OCI-LY1 (cell line): ENCODE data around the gene ZFYVE28.

ENCODE experiments used
- H2AFZ ChIP-seq: fragments of 200-600 bp; sonication (generic), shearing (Covaris generic); 2 replicates; pipeline ENCODE4 v1.6.0; 2014; ENCODE audit warnings: antibody characterized with exemption, mild to moderate bottlenecking, low read length
- H3F3A ChIP-seq: fragments of 200-600 bp; sonication (generic), shearing (Covaris generic); 2 replicates; pipeline ENCODE4 v1.6.0; 2014; ENCODE audit warnings: mild to moderate bottlenecking, antibody characterized with exemption, low read length, moderate library complexity; ENCODE audit not compliant: insufficient read depth
- H3K27ac ChIP-seq: fragments of 200-600 bp; sonication (generic); 2 replicates; pipeline ENCODE4 v1.5.1; 2014; ENCODE audit warnings: low read length, mixed run types, mild to moderate bottlenecking, low read depth; ENCODE audit not compliant: poor library complexity, severe bottlenecking
- H3K27me3 ChIP-seq: fragments of 200-600 bp; sonication (generic); 2 replicates; pipeline ENCODE4 v1.6.0; 2014; ENCODE audit warnings: antibody characterized with exemption, mild to moderate bottlenecking, low read length, moderate library complexity; ENCODE audit not compliant: insufficient read depth
- H3K36me3 ChIP-seq: fragments of 200-600 bp; sonication (generic); 2 replicates; pipeline ENCODE4 v1.6.1; 2014; ENCODE audit warnings: mild to moderate bottlenecking, antibody characterized with exemption, low read length, moderate library complexity, mixed read lengths; ENCODE audit not compliant: insufficient read depth
- H3K4me1 ChIP-seq: fragments of 200-600 bp; sonication (generic); 2 replicates; pipeline ENCODE4 v1.5.1; 2014; ENCODE audit warnings: mild to moderate bottlenecking, low read length, moderate library complexity; ENCODE audit not compliant: insufficient read depth, severe bottlenecking
- H3K4me2 ChIP-seq: fragments of 200-600 bp; sonication (generic), shearing (Covaris generic); 2 replicates; pipeline ENCODE4 v1.6.1; 2014; ENCODE audit warnings: low read length
- H3K4me3 ChIP-seq: fragments of 200-600 bp; sonication (generic); 2 replicates; pipeline ENCODE4 v1.5.1; 2014; ENCODE audit warnings: low read length, low read depth, mild to moderate bottlenecking, mixed read lengths; ENCODE audit not compliant: poor library complexity, severe bottlenecking
- H3K79me2 ChIP-seq: fragments of 200-600 bp; shearing (Covaris generic); 2 replicates; pipeline ENCODE4 v1.6.1; 2016; ENCODE audit warnings: mixed run types, low read length, mixed read lengths; ENCODE audit not compliant: insufficient read depth
- H3K9ac ChIP-seq: fragments of 200-600 bp; sonication (generic), shearing (Covaris generic); 2 replicates; pipeline ENCODE4 v1.6.1; 2014; ENCODE audit warnings: mild to moderate bottlenecking, low read length, mixed read lengths
- H3K9me2 ChIP-seq: fragments of 200-600 bp; sonication (generic), shearing (Covaris generic); 2 replicates; pipeline ENCODE4 v1.6.1; 2014; ENCODE audit warnings: low read depth, mild to moderate bottlenecking, low read length, mixed read lengths
- H3K9me3 ChIP-seq: fragments of 200-600 bp; shearing (Covaris generic); 2 replicates; pipeline ENCODE4 v1.6.1; 2014; ENCODE audit warnings: low read length, mixed read lengths
- H4K20me1 ChIP-seq: fragments of 200-600 bp; sonication (generic), shearing (Covaris generic); 2 replicates; pipeline ENCODE4 v1.6.0; 2016; ENCODE audit warnings: mild to moderate bottlenecking, low read length; ENCODE audit not compliant: insufficient read depth
- CTCF ChIP-seq: fragments of 200-600 bp; sonication (generic), shearing (Covaris generic); IDR thresholded peaks from 2 replicates; pipeline ENCODE4 v1.5.1; 2017; ENCODE audit warnings: mild to moderate bottlenecking, antibody characterized with exemption, low read length, moderate library complexity, mixed read lengths
- EZH2 ChIP-seq: fragments of 200-600 bp; sonication (generic), shearing (Covaris generic); IDR thresholded peaks from 2 replicates; pipeline ENCODE4 v1.8.0; 2017; ENCODE audit warnings: borderline replicate concordance, mixed run types, mild to moderate bottlenecking, antibody characterized with exemption, low read length, moderate library complexity, mixed read lengths

ZFYVE28 gene

GRCh38 chr4:2367626-2368025, 50.8 kb downstream of the ZFYVE28 start:
- no peaks in the 10 kb centered on the region for H3K4me1 ChIP-seq
- H3K9ac ChIP-seq = no peak overlapping the region
- H4K20me1 ChIP-seq = no peaks in the 10 kb centered on the region
- H3K27ac ChIP-seq = no peak overlapping the region
- H3K4me2 ChIP-seq = no peak overlapping the region
- no peaks in the 10 kb centered on the region for H3K9me2 ChIP-seq
- H2AFZ ChIP-seq = no peak overlapping the region
- H3F3A ChIP-seq = no peaks in the 10 kb centered on the region
- H3K79me2 ChIP-seq = no peaks in the 10 kb centered on the region
- H3K9me3 ChIP-seq = no peaks in the 10 kb centered on the region
- H3K27me3 ChIP-seq = no peaks in the 10 kb centered on the region
- no peak overlapping the region for H3K4me3 ChIP-seq
- H3K36me3 ChIP-seq = no peaks in the 10 kb centered on the region
- TF ChIP-seq EZH2 (no peak), CTCF (no peak)

GRCh38 chr4:2366252-2367192, 51.9 kb downstream of the ZFYVE28 start:
- Histone ChIP-seq H3K79me2 (no peaks in the 10 kb centered on the region), H3K36me3 (no peaks in the 10 kb centered on the region), H2AFZ (no peak overlapping the region), H3K9ac (no peak overlapping the region), H3K4me1 (no peaks in the 10 kb centered on the region), H3K9me3 (no peaks in the 10 kb centered on the region), H3F3A (no peaks in the 10 kb centered on the region), H3K9me2 (no peaks in the 10 kb centered on the region), H3K27ac (no peak overlapping the region), H3K4me3 (no peak overlapping the region), H3K4me2 (no peak overlapping the region), H4K20me1 (no peaks in the 10 kb centered on the region), H3K27me3 (no peaks in the 10 kb centered on the region)
- TF ChIP-seq CTCF (no peak), EZH2 (no peak)

- Histone ChIP-seq H3K27me3 (no peaks in the 10 kb centered on the region), H3K4me2 (no peak overlapping the region), H3K4me3 (no peak overlapping the region), H4K20me1 (no peaks in the 10 kb centered on the region), H3F3A (no peaks in the 10 kb centered on the region), H3K9me3 (no peaks in the 10 kb centered on the region), H3K4me1 (no peaks in the 10 kb centered on the region), H3K9ac (no peak overlapping the region), H3K9me2 (no peaks in the 10 kb centered on the region), H3K36me3 (no peaks in the 10 kb centered on the region), H3K79me2 (no peaks in the 10 kb centered on the region), H2AFZ (no peak overlapping the region), H3K27ac (no peak overlapping the region)
- TF ChIP-seq EZH2 = no peak
- TF ChIP-seq CTCF = no peak
These were observed 52.6 kb downstream of the ZFYVE28 start for GRCh38 chr4:2365913-2366210.
